WTC11 (cell line): Measurements from ENCODE around the gene PCDHA3.

Experiments used
- CREM ChIP-seq: sonication (generic); formaldehyde crosslinking; IDR thresholded peaks from 2 replicates; pipeline ENCODE4 v1.8.1; 2022; ENCODE audit warnings: mild to moderate bottlenecking, missing genetic modification reagents, moderate library complexity
- ESRRA ChIP-seq: sonication (generic); formaldehyde crosslinking; IDR thresholded peaks from 2 replicates; pipeline ENCODE4 v1.8.1; 2022; ENCODE audit warnings: mild to moderate bottlenecking, missing genetic modification reagents, borderline replicate concordance
- MXD4 ChIP-seq: fragments of 250-450 bp; sonication (Bioruptor Pico); IDR thresholded peaks from 2 replicates; pipeline ENCODE4 v1.8.0; 2021; ENCODE audit warnings: mild to moderate bottlenecking, moderate library complexity, borderline replicate concordance
- RELA ChIP-seq: sonication (generic); formaldehyde crosslinking; IDR thresholded peaks from 2 replicates; pipeline ENCODE4 v1.8.1; 2022; ENCODE audit warnings: missing genetic modification reagents, mild to moderate bottlenecking, borderline replicate concordance
- ZNF423 ChIP-seq: fragments of 250-450 bp; sonication (Bioruptor Pico); IDR thresholded peaks from 2 replicates; pipeline ENCODE4 v2.1.2; 2022; ENCODE audit warnings: mild to moderate bottlenecking, moderate library complexity
- TF ChIP-seq, protein P1 (sequence below): fragments of 200-600 bp; IDR thresholded peaks from 2 replicates; pipeline ENCODE4 v1.8.0; 2022; ENCODE audit warnings: antibody characterized with exemption
- TF ChIP-seq, protein P2 (sequence below): sonication (generic); formaldehyde crosslinking; IDR thresholded peaks from 2 replicates; pipeline ENCODE4 v1.8.0; 2022; ENCODE audit warnings: mild to moderate bottlenecking, missing genetic modification reagents
- TF ChIP-seq, protein P3 (sequence below): sonication (generic); formaldehyde crosslinking; IDR thresholded peaks from 2 replicates; pipeline ENCODE4 v1.8.0; 2022; ENCODE audit warnings: mild to moderate bottlenecking, missing genetic modification reagents

DNA sequence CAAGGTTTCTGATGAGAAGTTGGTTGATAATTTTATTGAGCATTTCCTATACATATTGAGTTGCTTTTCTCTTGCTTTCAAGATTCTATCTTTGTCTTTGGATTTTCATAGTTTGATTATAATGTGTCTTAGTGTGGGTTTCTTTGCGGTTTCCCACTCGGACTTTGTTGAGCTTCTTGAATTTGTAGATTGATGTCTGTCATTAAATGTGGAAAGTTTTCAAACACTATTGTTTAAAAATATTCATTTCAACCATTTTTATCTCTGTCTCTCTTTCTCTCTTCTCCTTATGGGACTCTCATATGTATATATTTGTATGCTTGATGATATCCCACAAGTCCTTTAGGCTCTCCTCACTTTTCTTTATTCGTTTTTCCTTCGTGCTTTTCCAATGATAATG, 33.4 kb upstream of the PCDHA3 start:
- TF ChIP-seq, protein P1, sequence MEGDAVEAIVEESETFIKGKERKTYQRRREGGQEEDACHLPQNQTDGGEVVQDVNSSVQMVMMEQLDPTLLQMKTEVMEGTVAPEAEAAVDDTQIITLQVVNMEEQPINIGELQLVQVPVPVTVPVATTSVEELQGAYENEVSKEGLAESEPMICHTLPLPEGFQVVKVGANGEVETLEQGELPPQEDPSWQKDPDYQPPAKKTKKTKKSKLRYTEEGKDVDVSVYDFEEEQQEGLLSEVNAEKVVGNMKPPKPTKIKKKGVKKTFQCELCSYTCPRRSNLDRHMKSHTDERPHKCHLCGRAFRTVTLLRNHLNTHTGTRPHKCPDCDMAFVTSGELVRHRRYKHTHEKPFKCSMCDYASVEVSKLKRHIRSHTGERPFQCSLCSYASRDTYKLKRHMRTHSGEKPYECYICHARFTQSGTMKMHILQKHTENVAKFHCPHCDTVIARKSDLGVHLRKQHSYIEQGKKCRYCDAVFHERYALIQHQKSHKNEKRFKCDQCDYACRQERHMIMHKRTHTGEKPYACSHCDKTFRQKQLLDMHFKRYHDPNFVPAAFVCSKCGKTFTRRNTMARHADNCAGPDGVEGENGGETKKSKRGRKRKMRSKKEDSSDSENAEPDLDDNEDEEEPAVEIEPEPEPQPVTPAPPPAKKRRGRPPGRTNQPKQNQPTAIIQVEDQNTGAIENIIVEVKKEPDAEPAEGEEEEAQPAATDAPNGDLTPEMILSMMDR = no peak
- TF ChIP-seq ESRRA (no peak), CREM (CRISPR knock-in tag) (no peak), ZNF423 (CRISPR knock-in tag) (no peak), MXD4 (CRISPR knock-in tag) (no peak), RELA (CRISPR knock-in tag) (no peak)
- TF ChIP-seq, protein P2, sequence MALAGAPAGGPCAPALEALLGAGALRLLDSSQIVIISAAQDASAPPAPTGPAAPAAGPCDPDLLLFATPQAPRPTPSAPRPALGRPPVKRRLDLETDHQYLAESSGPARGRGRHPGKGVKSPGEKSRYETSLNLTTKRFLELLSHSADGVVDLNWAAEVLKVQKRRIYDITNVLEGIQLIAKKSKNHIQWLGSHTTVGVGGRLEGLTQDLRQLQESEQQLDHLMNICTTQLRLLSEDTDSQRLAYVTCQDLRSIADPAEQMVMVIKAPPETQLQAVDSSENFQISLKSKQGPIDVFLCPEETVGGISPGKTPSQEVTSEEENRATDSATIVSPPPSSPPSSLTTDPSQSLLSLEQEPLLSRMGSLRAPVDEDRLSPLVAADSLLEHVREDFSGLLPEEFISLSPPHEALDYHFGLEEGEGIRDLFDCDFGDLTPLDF (CRISPR knock-in tag) = no peak
- TF ChIP-seq, protein P3, sequence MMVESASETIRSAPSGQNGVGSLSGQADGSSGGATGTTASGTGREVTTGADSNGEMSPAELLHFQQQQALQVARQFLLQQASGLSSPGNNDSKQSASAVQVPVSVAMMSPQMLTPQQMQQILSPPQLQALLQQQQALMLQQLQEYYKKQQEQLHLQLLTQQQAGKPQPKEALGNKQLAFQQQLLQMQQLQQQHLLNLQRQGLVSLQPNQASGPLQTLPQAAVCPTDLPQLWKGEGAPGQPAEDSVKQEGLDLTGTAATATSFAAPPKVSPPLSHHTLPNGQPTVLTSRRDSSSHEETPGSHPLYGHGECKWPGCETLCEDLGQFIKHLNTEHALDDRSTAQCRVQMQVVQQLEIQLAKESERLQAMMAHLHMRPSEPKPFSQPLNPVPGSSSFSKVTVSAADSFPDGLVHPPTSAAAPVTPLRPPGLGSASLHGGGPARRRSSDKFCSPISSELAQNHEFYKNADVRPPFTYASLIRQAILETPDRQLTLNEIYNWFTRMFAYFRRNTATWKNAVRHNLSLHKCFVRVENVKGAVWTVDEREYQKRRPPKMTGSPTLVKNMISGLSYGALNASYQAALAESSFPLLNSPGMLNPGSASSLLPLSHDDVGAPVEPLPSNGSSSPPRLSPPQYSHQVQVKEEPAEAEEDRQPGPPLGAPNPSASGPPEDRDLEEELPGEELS (CRISPR knock-in tag) = no peak
